ENCODE measurements around the gene ARHGAP26.

The ARHGAP26 gene

DNA sequence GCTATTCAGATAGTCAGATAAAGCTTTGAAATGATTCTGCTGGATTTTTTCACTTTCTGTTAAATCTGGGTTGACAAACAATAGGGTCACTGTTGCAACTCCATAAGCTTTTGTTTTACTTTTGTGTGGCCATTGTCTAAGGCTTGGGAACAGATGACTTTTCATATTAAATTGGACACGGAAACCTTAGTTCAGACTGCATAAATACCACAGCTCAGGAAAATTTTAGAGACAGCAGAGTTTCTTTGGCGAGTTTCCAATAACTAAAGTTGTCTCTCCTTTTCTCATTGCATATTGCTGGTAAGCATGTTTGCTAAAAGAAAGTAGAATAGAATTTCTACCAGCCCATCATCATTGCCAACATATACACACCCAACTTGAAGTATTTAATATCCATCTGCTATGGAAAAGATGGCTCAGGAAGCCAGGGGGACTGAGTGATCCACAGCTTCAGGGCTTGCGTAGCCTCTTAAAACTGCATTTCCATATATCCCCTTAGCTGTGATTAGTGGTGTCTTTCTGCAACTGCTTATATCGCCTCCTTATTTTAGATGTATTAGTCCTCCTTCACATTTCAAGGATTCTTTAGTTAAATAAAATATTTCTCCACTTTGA lies 168.2 kb downstream of the ARHGAP26 start:
- no peak overlapping the region for H3K4me3 ChIP-seq (ENCODE audit: low read depth, low read length)
- TF ChIP-seq, protein P1, sequence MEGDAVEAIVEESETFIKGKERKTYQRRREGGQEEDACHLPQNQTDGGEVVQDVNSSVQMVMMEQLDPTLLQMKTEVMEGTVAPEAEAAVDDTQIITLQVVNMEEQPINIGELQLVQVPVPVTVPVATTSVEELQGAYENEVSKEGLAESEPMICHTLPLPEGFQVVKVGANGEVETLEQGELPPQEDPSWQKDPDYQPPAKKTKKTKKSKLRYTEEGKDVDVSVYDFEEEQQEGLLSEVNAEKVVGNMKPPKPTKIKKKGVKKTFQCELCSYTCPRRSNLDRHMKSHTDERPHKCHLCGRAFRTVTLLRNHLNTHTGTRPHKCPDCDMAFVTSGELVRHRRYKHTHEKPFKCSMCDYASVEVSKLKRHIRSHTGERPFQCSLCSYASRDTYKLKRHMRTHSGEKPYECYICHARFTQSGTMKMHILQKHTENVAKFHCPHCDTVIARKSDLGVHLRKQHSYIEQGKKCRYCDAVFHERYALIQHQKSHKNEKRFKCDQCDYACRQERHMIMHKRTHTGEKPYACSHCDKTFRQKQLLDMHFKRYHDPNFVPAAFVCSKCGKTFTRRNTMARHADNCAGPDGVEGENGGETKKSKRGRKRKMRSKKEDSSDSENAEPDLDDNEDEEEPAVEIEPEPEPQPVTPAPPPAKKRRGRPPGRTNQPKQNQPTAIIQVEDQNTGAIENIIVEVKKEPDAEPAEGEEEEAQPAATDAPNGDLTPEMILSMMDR (IDR thresholded peaks at IDR 0.05; ENCODE audit: borderline replicate concordance, insufficient read depth, low read depth, low read length): no peak

GRCh38 chr5:142939006-142939405 lies 168.8 kb downstream of the ARHGAP26 start:
- TF ChIP-seq, protein P1 (IDR thresholded peaks at IDR 0.05; ENCODE audit: borderline replicate concordance, insufficient read depth, low read depth, low read length): no peak
- H3K4me3 ChIP-seq (ENCODE audit: low read depth, low read length): no peak overlapping the region

DNA sequence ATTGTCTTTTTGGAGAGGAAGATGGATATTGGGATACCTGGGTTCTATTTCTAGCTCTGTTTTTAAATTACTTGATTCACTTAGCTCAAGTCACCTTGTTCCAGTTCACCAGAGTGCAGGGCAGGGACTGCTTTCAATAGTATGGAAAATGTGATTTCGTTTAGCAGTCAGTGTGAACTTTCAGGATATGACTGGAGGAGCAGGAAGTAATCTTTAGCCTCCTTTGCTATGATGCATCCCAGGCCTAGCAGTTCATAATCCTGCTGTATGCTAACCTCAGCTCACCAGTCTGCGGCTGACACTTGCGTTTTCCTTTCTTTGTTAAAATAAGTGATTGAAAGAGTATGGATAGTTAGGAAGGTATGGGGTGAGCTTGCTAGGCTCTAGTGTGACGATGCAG lies 169.7 kb downstream of the ARHGAP26 start:
- H3K4me3 ChIP-seq (ENCODE audit: low read depth, low read length): no peak overlapping the region
- TF ChIP-seq, protein P1 (IDR thresholded peaks at IDR 0.05; ENCODE audit: borderline replicate concordance, insufficient read depth, low read depth, low read length): no peak

- no peak overlapping the region for H3K4me3 ChIP-seq (ENCODE audit: low read depth, low read length)
- TF ChIP-seq, protein P1 (IDR thresholded peaks at IDR 0.05; ENCODE audit: borderline replicate concordance, insufficient read depth, low read depth, low read length): no peak
These were observed 171.1 kb downstream of the ARHGAP26 start for GRCh38 chr5:142941245-142941644.

DNA sequence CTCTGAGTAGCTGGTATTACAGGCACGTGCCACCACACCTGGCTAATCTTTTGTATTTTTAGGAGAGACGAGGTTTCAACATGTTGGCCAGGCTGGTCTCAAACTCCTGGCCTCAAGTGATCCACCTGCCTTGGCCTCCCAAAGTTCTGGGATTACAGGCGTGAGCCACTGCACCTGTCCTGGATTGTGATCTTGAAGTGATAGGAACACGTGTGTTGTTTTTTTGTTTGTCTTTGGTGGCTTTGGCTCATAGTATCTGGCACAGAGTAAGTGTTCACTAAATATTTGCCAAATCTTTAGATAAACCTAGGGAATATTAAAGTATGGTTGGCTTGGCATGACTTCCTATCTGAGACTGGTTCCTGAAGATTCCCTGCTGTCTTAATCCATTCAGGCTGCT lies 172.7 kb downstream of the ARHGAP26 start:
- TF ChIP-seq, protein P1 (IDR thresholded peaks at IDR 0.05; ENCODE audit: borderline replicate concordance, insufficient read depth, low read depth, low read length): no peak
- no peak overlapping the region for H3K4me3 ChIP-seq (ENCODE audit: low read depth, low read length)

- TF ChIP-seq, protein P1 (IDR thresholded peaks at IDR 0.05; ENCODE audit: borderline replicate concordance, insufficient read depth, low read depth, low read length): no peak
These were observed 174.0 kb downstream of the ARHGAP26 start for GRCh38 chr5:142944140-142944539.

DNA sequence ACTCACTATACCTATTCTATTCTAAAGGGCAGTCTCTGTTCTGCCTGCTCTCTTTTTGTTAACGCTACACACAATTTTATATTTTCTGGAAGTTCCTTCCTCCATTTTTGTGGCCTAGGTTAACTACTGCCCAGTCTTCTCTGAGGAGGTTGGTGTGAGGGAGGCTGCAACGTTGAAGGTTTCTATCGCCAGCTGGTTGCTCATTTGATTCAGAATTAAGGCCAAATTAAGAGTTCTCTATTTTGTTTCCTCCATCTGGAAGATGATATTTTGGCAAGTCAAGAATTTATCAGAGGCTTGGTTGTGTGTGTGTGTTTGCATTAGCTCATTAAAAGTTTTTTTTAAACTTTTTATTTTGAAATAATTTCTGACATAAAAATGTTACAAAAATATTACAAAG lies 175.1 kb downstream of the ARHGAP26 start:
- TF ChIP-seq, protein P1 (IDR thresholded peaks at IDR 0.05; ENCODE audit: borderline replicate concordance, insufficient read depth, low read depth, low read length): no peak
- no peak overlapping the region for H3K4me3 ChIP-seq (ENCODE audit: low read depth, low read length)

More at GRCh38 chr5:142944140-142944539, 174.0 kb downstream of the ARHGAP26 start:
- no peak overlapping the region for H3K4me3 ChIP-seq (ENCODE audit: low read depth, low read length)
